ENCODE results near the gene MVB12B. TPM values are rescaled to one million over a fixed set of nuclear protein-coding genes. Genes with fewer than 3 reads are reported as not detected.

Gene MVB12B
- total RNA-seq, 1 donor from 2014 or later: 12.8 TPM

GRCh38 chr9:126337729-126338372 lies 11.2 kb downstream of the MVB12B start:
- TF ChIP-seq CTCF (IDR thresholded peaks at IDR 0.05; ENCODE audit: insufficient read depth, low read depth, low read length): no peak
- no peak for TF ChIP-seq EZH2 (IDR thresholded peaks at IDR 0.05; ENCODE audit: insufficient read depth, low read length)
- Mint-ChIP-seq H3K4me3 (ENCODE audit: unreplicated experiment) (no peak overlapping the region), H3K27ac (ENCODE audit: unreplicated experiment) (no peak overlapping the region), H3K27me3 (ENCODE audit: low read depth, unreplicated experiment) (no peaks in the 10 kb centered on the region), H3K4me1 (ENCODE audit: low read depth, unreplicated experiment) (peaks cover 11% of the 10 kb centered on the region), H3K36me3 (ENCODE audit: low read depth, unreplicated experiment) (peaks cover 7% of the 10 kb centered on the region), H3K9me3 (ENCODE audit: unreplicated experiment) (no peaks in the 10 kb centered on the region)
- H3K4me2 ChIP-seq (ENCODE audit: low read length): peak overlapping the region; percentile 33
- H3K27ac ChIP-seq (ENCODE audit: low read depth, low read length): no peak overlapping the region
- H3K79me2 ChIP-seq (ENCODE audit: insufficient read depth, low read length): peaks cover 37% of the 10 kb centered on the region
- H3K9ac ChIP-seq (ENCODE audit: low read length): no peak overlapping the region
- peaks cover 10% of the 10 kb centered on the region for H3K4me1 ChIP-seq (ENCODE audit: insufficient read depth, low read length)
- peak overlapping the region; percentile 40 for H2AFZ ChIP-seq (ENCODE audit: low read depth, low read length)
- H4K20me1 ChIP-seq (ENCODE audit: insufficient read depth, low read length): peaks cover 49% of the 10 kb centered on the region
- no peaks in the 10 kb centered on the region for H3K9me3 ChIP-seq (ENCODE audit: insufficient read depth, low read depth, low read length)
- DNase-seq (ENCODE audit: low read depth) (no peak), FAIRE-seq (no peak)
- H3K4me3 ChIP-seq (ENCODE audit: insufficient read depth, low read depth, low read length): no peak overlapping the region
- no peaks in the 10 kb centered on the region for H3K27me3 ChIP-seq (ENCODE audit: insufficient read depth, low read length)
- peaks cover 5% of the 10 kb centered on the region for H3K36me3 ChIP-seq (ENCODE audit: insufficient read depth, low read length)

- Mint-ChIP-seq H3K4me3 (ENCODE audit: unreplicated experiment) (no peak overlapping the region), H3K27me3 (ENCODE audit: low read depth, unreplicated experiment) (no peaks in the 10 kb centered on the region), H3K4me1 (ENCODE audit: low read depth, unreplicated experiment) (peaks cover 14% of the 10 kb centered on the region), H3K36me3 (ENCODE audit: low read depth, unreplicated experiment) (peaks cover 7% of the 10 kb centered on the region), H3K9me3 (ENCODE audit: unreplicated experiment) (peaks cover 2% of the 10 kb centered on the region), H3K27ac (ENCODE audit: unreplicated experiment) (no peak overlapping the region)
- Histone ChIP-seq H3K4me1 (ENCODE audit: insufficient read depth, low read length) (peaks cover 10% of the 10 kb centered on the region), H3K9ac (ENCODE audit: low read length) (no peak overlapping the region), H3K27me3 (ENCODE audit: insufficient read depth, low read length) (no peaks in the 10 kb centered on the region), H3K79me2 (ENCODE audit: insufficient read depth, low read length) (peaks cover 35% of the 10 kb centered on the region), H3K9me3 (ENCODE audit: insufficient read depth, low read depth, low read length) (no peaks in the 10 kb centered on the region), H3K36me3 (ENCODE audit: insufficient read depth, low read length) (peaks cover 5% of the 10 kb centered on the region), H3K4me3 (ENCODE audit: insufficient read depth, low read depth, low read length) (no peak overlapping the region), H4K20me1 (ENCODE audit: insufficient read depth, low read length) (peaks cover 44% of the 10 kb centered on the region), H2AFZ (ENCODE audit: low read depth, low read length) (no peak overlapping the region), H3K27ac (ENCODE audit: low read depth, low read length) (no peak overlapping the region), H3K4me2 (ENCODE audit: low read length) (no peak overlapping the region)
- no peak for TF ChIP-seq EZH2 (IDR thresholded peaks at IDR 0.05; ENCODE audit: insufficient read depth, low read length)
- DNase-seq (ENCODE audit: low read depth): no peak
- no peak for FAIRE-seq
Measured at GRCh38 chr9:126338945-126339344, 12.3 kb downstream of the MVB12B start.

GRCh38 chr9:126341426-126341825 lies 14.8 kb downstream of the MVB12B start:
- no peak overlapping the region for H3K27ac Mint-ChIP-seq (ENCODE audit: unreplicated experiment)
- H2AFZ ChIP-seq (ENCODE audit: low read depth, low read length): no peak overlapping the region
- no peak for DNase-seq (ENCODE audit: low read depth)
- H3K27me3 ChIP-seq (ENCODE audit: insufficient read depth, low read length): no peaks in the 10 kb centered on the region
- no peak overlapping the region for H3K27ac ChIP-seq (ENCODE audit: low read depth, low read length)
- peaks cover 5% of the 10 kb centered on the region for H3K36me3 ChIP-seq (ENCODE audit: insufficient read depth, low read length)
- H3K36me3 Mint-ChIP-seq (ENCODE audit: low read depth, unreplicated experiment): peaks cover 14% of the 10 kb centered on the region
- no peak overlapping the region for H3K4me2 ChIP-seq (ENCODE audit: low read length)
- H3K9me3 ChIP-seq (ENCODE audit: insufficient read depth, low read depth, low read length): no peaks in the 10 kb centered on the region
- TF ChIP-seq CTCF (IDR thresholded peaks at IDR 0.05; ENCODE audit: insufficient read depth, low read depth, low read length): no peak
- TF ChIP-seq EZH2 (IDR thresholded peaks at IDR 0.05; ENCODE audit: insufficient read depth, low read length): no peak
- H3K4me3 ChIP-seq (ENCODE audit: insufficient read depth, low read depth, low read length): no peak overlapping the region
- no peak overlapping the region for H3K9ac ChIP-seq (ENCODE audit: low read length)
- peaks cover 27% of the 10 kb centered on the region for H4K20me1 ChIP-seq (ENCODE audit: insufficient read depth, low read length)
- H3K4me1 ChIP-seq (ENCODE audit: insufficient read depth, low read length): no peaks in the 10 kb centered on the region
- peaks cover 27% of the 10 kb centered on the region for H3K79me2 ChIP-seq (ENCODE audit: insufficient read depth, low read length)
- H3K4me1 Mint-ChIP-seq (ENCODE audit: low read depth, unreplicated experiment): peaks cover 14% of the 10 kb centered on the region
- FAIRE-seq: no peak
- no peaks in the 10 kb centered on the region for H3K27me3 Mint-ChIP-seq (ENCODE audit: low read depth, unreplicated experiment)
- H3K4me3 Mint-ChIP-seq (ENCODE audit: unreplicated experiment): no peak overlapping the region
- peaks cover 2% of the 10 kb centered on the region for H3K9me3 Mint-ChIP-seq (ENCODE audit: unreplicated experiment)

All from astrocyte (in vitro differentiated cells and primary cell).